GM12878 (cell line): Measurements from ENCODE around the gene NPAS4.
"Not testable (repeated sequence)": the region's sequence is repeated elsewhere in the genome, so short reads cannot be mapped to it uniquely, and the experiment has no call there.

Experiments
- SMC3 ChIP-seq: IDR thresholded peaks from 2 replicates; pipeline ENCODE4 v1.6.1; 2011; ENCODE audit warnings: low read length, improper control_type of control experiment, borderline replicate concordance
- TCF12 ChIP-seq: IDR thresholded peaks from 2 replicates; pipeline ENCODE4 v1.6.1; 2011; ENCODE audit warnings: low read depth, mild to moderate bottlenecking, low read length
- ZNF207 ChIP-seq: fragments of 450-650 bp; IDR thresholded peaks from 2 replicates; pipeline ENCODE4 v1.6.1; 2014; ENCODE audit warnings: antibody characterized with exemption, mild to moderate bottlenecking, borderline replicate concordance
- TF ChIP-seq, protein P1 (sequence below): IDR thresholded peaks from 2 replicates; pipeline ENCODE4 v1.6.1; 2011; ENCODE audit warnings: low read depth, mild to moderate bottlenecking, low read length, moderate library complexity, borderline replicate concordance; ENCODE audit errors: extremely low read depth

DNA sequence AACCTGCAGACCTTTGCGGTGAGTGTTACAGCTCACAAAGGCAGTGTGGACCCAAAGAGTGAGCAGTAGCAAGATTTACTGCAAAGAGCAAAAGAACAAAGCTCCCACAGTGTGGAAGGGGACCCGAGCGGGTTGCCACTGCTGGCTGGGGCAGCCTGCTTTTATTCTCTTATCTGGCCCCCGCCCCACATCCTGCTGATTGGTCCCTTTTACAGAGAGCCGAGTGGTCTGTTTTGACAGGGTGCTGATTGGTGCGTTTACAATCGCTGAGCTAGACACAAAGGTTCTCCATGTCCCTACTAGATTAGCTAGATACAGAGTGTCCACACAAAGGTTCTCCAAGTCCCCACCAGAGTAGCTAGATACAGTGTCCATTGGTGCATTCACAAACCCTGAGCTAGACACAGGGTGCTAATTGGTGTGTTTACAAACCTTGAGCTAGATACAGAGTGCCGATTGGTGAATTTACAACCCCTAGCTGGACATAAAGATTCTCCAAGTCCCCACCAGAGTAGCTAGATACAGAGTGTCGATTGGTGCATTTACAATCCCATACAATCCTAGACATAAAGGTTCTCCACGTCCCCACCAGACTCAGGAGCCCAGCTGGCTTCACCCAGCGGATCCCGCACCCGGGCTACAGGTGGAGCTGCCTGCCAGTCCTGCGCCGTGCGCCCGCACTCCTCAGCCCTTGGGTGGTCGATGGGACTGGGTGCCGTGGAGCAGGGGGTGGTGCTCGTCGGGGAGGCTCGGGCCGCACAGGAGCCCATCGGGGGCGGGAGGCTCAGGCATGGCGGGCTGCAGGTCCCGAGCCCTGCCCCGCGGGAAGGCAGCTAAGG, 19.5 kb downstream of the NPAS4 start:
- not testable (repeated sequence) for TF ChIP-seq TCF12, ZNF207, SMC3
- TF ChIP-seq, protein P1, sequence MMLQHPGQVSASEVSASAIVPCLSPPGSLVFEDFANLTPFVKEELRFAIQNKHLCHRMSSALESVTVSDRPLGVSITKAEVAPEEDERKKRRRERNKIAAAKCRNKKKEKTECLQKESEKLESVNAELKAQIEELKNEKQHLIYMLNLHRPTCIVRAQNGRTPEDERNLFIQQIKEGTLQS, result not testable (repeated sequence)
